ENCODE measurements around the gene NAIF1.

The NAIF1 gene

DNA sequence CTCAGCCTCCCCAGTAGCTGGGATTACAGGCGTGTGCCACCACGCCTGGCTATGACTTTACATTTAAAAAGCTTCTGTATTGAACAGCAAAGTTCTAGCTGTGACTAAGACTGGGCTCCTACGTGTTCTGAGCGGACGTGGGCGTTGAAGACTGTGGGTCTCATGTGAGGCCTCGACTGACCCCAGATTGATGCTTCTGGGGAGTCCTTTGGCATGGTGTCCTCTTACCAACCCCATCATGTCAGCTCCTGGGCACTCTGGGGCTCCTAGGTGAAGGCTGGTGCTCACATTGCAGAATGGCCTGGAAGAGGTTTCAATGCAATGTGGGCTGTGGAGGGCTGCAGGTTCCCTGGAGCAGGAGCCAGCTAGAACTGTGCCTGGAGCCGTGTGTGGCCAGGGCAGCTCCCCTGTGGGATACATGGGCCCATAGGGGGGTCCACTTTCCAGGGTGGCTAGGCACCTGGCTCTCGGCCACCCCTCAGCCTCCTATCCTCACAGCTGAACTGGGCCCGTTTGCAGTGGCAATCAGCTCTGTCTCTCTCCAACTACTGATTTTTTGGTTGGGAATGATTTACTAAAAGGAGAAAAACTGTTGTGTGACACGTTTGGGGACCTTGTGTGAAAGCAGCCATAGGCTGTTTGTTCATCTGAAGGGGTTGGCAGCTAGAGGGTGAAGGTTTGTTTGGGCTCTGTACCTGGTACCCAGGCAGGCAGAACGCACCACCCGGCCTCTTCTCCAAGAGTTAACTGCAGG lies 30.6 kb upstream of the NAIF1 start:
- Mint-ChIP-seq H3K27me3 (no peaks in the 10 kb centered on the region), H3K9me3 (no peaks in the 10 kb centered on the region), H3K27ac (no peak overlapping the region), H3K4me1 (peaks cover 73% of the 10 kb centered on the region), H3K36me3 (peaks cover 33% of the 10 kb centered on the region), H3K4me3 (no peak overlapping the region)
- DNase-seq = no peak
- CTCF ChIA-PET = interaction anchor here (1.0 to 4.5 kb wide), 4 partner anchors 20 to 63 kb away, joined by 3 to 14 read pairs (median 4); no protein-coding TSS in a partner anchor

DNA sequence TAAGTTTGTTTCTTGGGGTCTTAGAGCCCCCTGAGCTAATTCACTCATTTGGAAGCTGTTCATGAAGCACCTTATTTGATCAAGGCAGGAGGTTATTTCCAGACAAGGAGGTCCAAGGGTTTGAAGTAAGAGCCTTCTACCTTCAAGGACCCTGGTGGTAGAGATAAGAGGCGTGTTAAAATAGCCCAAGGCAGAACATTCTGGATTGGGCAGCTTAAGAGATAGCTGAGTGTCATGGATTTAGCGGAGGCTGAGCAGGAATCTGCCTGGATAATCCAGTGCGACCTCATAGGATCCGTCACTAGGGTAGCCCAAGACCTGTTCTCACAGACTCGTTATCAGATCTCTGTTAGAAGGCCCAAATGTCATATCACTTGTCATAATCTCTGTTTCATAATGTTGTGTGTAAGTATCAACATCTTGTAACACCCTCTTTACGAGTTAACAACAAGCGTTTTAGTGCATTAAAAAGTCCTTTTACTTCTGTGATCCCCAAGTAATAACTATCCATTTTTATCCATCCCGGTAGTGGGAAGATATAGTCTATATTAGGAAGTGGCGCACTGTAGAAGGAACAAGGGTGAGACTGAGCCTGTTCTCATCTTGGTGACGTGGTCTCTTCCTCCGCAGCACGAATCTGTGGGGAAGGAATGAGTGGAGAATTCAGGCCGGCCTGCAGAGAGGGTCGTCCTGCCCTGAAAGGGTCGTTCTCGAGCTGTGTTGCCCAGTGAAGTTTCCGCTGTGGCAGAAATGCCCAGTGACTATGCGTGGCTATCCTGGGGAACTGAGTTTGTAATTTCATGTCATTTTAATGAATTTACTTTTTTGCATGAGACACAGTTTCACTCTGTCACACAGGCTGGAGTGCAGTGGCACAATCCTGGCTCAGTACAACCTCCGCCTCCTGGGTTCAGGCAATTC lies 29.8 kb upstream of the NAIF1 start:
- DNase-seq = no peak
- no peak overlapping the region for H3K4me3 Mint-ChIP-seq
- no peaks in the 10 kb centered on the region for H3K9me3 Mint-ChIP-seq
- H3K27me3 Mint-ChIP-seq = no peaks in the 10 kb centered on the region
- peak overlapping the region; percentile 47 for H3K27ac Mint-ChIP-seq
- CTCF ChIA-PET = interaction anchor here (4.5 kb wide), 1 partner anchor 21 kb away, joined by 14 read pairs; no protein-coding TSS in a partner anchor
- peaks cover 26% of the 10 kb centered on the region for H3K36me3 Mint-ChIP-seq
- peaks cover 73% of the 10 kb centered on the region for H3K4me1 Mint-ChIP-seq

DNA sequence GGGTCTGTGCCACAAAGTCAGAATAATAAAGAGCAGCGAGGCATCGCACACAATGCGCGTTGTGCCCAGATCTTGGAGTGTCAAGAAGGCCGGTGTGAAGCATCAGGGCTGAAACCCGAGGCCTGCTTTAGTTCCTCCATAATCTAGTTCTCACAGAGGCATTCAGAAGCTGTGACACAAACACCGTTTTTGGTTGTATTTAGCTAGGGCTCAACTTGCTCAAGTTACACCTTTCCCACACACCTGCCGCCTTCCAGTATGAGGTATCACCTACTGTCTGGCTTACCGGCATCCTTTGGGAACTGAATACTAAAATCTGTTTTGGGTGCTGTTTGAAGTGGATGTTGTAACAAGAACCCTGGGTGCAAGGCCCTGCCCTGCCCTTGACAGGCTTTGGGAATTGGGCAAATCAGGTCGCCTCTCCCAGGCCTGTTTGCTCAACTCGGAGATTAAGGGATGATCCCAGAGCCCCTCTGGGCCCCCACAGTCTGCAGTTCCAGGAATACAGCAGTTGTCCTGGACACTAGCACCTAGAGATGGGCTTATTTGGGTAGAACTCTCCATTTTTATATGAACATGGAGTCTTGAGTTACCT lies 27.9 kb upstream of the NAIF1 start:
- DNase-seq = no peak
- Mint-ChIP-seq H3K9me3 (no peaks in the 10 kb centered on the region), H3K36me3 (peaks cover 23% of the 10 kb centered on the region), H3K4me3 (no peak overlapping the region), H3K4me1 (peaks cover 72% of the 10 kb centered on the region), H3K27me3 (no peaks in the 10 kb centered on the region), H3K27ac (peak overlapping the region; percentile 91)
- CTCF ChIA-PET = interaction anchor here (1.1 to 2.2 kb wide), 4 partner anchors 8 to 152 kb away, joined by 4 to 11 read pairs (median 7); no protein-coding TSS in a partner anchor

DNA sequence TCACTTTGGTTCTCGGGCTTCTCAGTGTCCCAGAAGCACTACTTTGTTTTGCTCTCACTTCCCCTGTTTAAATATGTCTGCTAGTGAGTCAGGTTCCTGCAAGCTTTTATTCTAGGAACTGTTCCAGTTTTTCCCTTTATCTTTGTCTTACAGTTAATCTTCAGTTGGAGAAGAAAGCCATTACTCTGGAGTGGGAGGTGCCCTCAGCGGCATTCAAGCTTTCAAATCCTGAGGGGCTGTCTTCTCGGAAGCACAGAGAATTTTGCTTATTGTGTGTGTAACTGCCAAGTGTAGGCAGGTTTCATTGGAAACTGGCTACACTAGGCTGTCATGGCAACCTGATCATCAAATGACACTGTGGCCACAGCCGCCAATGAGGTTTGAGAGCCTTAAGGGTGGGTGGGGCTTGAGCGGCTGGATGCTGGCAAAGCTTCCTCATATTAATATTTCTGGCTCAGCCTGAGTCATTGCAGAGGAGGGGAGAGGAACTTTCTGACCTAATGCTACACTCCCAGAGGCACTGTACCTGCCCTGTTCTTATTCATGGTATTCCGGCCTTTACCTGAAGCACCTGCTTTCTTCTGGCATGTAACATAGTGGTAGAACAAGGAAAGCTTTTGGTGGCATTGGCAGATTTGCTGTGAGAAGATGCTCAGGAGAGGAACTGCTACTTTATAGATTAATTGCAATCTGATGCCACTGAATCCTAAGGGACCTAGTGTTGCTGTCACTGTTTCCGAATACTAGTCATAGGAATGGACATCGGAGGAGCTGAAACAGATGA lies 27.2 kb upstream of the NAIF1 start:
- Mint-ChIP-seq H3K36me3 (peaks cover 26% of the 10 kb centered on the region), H3K4me1 (peaks cover 68% of the 10 kb centered on the region), H3K27ac (peak overlapping the region; percentile 91), H3K27me3 (no peaks in the 10 kb centered on the region), H3K4me3 (peak overlapping the region; percentile 34), H3K9me3 (no peaks in the 10 kb centered on the region)
- CTCF ChIA-PET = interaction anchor here (1.1 to 2.3 kb wide), 6 partner anchors 8 to 152 kb away, joined by 3 to 11 read pairs (median 7); no protein-coding TSS in a partner anchor
- DNase-seq = peak; percentile 86

DNA sequence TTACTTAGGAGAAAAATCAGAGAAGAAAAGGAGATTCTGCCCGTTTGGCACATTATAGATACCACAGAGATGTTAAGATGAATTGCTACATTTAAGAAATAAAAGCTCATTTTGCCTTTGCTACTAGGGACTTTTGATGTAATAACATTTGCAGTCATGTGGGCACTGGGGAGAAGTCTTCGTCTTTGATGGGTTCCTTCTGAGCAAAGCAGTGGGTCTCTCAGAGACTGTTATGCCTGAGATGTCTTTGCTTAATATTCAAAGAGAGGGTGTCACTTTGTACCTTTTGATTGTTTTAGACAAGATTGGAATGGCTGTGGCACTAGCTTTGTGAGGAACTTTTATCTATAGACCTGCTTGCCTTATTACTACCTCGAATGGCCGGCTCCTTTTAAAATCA lies 25.9 kb upstream of the NAIF1 start:
- H3K36me3 Mint-ChIP-seq = peaks cover 26% of the 10 kb centered on the region
- H3K4me3 Mint-ChIP-seq = no peak overlapping the region
- H3K27me3 Mint-ChIP-seq = no peaks in the 10 kb centered on the region
- no peak for DNase-seq
- CTCF ChIA-PET = interaction anchor here (0.9 to 2.3 kb wide), 8 partner anchors 8 to 149 kb away, joined by 3 to 11 read pairs (median 8); partner anchors contain the start of genes NAIF1 and SLC25A25
- no peaks in the 10 kb centered on the region for H3K9me3 Mint-ChIP-seq
- peak overlapping the region; percentile 91 for H3K27ac Mint-ChIP-seq
- peaks cover 63% of the 10 kb centered on the region for H3K4me1 Mint-ChIP-seq

DNA sequence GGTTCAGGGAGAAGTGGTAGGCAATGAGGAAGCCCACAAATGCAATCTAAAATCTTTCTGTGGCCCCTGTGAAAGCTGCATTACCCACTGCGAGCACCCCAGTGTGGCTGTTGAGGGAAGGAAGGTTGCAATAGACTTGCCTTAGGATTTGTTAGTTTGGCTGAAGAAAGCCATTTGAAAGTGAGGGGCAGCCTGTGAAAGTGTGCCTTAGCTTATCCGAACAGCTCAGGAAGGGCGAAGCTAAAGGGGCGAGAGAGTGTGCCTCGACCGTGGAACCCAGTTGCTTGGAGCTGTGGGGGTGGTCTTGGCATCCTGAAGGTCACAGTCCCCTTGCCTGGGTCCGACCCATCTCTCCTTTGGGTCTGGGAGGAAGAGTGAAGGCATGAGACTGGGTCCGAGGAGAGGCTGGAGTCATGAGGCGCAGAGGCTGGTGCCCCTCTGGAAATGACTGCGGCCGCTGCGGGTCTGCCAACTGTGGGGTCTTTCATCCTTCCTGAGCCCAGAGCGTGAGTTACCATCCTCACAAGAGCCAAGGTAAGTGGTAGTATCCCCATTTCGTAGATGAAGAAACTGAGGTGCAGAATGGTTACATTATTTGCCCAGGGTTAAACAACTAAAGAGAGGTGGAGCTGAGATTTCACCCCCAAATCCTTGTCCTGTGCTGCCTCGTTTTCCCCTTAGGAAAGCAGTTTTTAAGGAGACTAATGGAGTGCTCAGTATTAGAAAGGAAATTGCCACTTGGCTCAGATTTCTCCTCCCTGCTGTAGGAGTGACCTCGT lies 25.3 kb upstream of the NAIF1 start:
- H3K27ac Mint-ChIP-seq = peak overlapping the region; percentile 91
- H3K4me1 Mint-ChIP-seq = peaks cover 68% of the 10 kb centered on the region
- H3K4me3 Mint-ChIP-seq = no peak overlapping the region
- no peak for DNase-seq
- CTCF ChIA-PET = interaction anchor here (0.9 to 2.3 kb wide), 7 partner anchors 8 to 148 kb away, joined by 3 to 11 read pairs (median 6); partner anchors contain the start of genes NAIF1 and SLC25A25
- H3K36me3 Mint-ChIP-seq = peaks cover 31% of the 10 kb centered on the region
- H3K9me3 Mint-ChIP-seq = no peaks in the 10 kb centered on the region
- H3K27me3 Mint-ChIP-seq = no peaks in the 10 kb centered on the region

DNA sequence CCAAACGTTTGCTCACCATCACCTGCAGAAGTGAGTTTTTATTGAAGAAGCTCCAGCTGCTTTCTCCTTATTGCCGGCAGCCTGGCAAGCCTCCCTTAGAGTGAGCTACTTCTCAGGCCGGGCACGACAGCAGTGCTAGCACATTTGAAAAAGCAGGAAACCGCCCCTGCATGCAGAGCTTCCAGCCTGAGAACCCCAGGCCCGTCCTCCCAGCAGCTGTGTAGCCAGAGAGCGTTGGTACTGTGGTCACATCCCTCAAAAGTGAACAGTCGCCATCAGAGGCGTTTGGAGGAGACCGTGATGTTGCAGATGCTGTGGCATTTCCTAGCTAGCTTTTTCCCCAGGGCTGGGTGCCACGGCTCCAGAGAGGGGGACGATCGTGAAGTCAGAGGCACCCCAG lies 24.5 kb upstream of the NAIF1 start:
- Mint-ChIP-seq H3K36me3 (peaks cover 28% of the 10 kb centered on the region), H3K4me3 (peak overlapping the region; percentile 18), H3K9me3 (no peaks in the 10 kb centered on the region), H3K27me3 (no peaks in the 10 kb centered on the region), H3K4me1 (peaks cover 65% of the 10 kb centered on the region), H3K27ac (peak overlapping the region; percentile 81)
- CTCF ChIA-PET = interaction anchor here (0.6 to 2.0 kb wide), 5 partner anchors 11 to 147 kb away, joined by 3 to 11 read pairs (median 4); no protein-coding TSS in a partner anchor
- no peak for DNase-seq

DNA sequence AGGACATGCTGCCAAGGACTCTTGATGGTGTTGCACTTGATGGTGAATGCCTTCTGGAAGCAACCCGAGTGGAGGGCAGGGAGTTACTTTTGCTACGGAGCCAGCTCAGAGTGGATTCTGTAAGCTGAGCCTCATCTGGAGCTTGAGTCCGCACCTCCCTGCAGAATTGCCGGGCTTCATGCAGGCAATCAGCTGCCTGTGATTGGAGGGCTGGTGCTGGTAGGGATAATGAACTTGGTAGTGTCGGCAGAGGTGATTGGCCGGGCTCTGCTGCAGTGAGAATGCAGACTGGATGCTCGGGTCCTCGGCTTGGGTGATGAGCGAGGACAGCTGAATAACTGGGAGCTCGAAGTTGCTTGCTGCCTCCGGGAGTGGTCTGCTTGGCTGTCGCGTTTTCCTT lies 24.0 kb upstream of the NAIF1 start:
- Mint-ChIP-seq H3K4me3 (no peak overlapping the region), H3K27me3 (no peaks in the 10 kb centered on the region), H3K9me3 (no peaks in the 10 kb centered on the region), H3K4me1 (peaks cover 65% of the 10 kb centered on the region), H3K36me3 (peaks cover 28% of the 10 kb centered on the region), H3K27ac (peak overlapping the region; percentile 52)
- DNase-seq = no peak
- CTCF ChIA-PET = interaction anchor here (0.6 to 2.0 kb wide), 3 partner anchors 11 to 147 kb away, joined by 3 to 6 read pairs (median 4); no protein-coding TSS in a partner anchor

DNA sequence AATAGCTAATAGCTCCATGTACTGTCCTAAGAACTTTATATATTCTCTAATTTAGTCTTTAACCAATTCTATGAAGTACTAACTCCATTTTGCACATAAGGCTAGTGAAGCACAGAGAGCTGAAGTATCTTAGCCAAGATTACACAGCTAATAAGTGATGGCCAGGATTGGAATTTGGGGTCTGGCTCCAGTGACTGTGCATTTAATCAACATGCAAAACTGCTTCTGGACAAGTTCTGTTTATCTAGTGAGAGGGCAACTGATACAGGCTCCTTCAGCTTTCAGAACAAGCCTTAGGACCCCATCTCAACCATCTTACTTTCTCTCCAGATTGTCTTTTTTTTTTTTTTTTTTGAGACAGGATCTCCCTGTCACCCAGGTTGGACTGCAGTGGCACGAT lies 22.2 kb upstream of the NAIF1 start:
- no peak for DNase-seq

DNA sequence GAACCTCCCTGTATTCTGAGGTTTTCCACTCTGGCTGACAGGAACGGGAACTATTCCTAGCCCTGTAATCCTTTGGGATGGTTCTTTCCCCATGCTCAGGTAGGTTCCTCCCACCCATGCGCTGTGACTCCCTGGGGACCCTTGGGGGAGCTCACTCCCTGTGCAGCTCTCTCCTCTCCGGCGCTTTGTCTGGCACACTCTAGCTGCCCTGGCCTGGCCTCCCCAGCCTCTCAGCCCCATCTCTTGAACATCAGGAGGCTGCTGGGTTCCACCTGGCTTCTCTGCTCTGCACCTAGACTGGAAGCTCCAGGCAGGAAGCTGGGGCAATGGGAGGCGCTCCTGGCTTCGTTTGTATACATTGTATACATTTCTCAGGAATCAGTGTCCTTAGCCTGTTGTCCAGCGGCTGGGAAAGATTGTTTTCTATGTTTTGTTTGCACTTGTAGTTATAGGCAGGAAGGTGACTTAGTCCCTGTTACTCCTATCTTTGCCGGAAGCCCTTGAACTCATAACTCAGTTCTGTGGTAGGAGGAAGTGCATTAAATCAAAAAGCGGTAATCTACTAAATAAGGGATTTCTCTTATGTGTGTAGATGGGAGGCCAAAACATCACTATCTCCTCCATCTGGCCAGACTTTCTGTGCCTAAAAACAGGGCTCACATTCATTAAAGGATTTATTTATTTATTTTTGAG lies 21.3 kb upstream of the NAIF1 start:
- no peaks in the 10 kb centered on the region for H3K9me3 Mint-ChIP-seq
- peaks cover 34% of the 10 kb centered on the region for H3K36me3 Mint-ChIP-seq
- H3K4me3 Mint-ChIP-seq = no peak overlapping the region
- CTCF ChIA-PET = interaction anchor here (1.2 to 1.6 kb wide), 2 partner anchors 10 to 15 kb away, joined by 4 to 5 read pairs; no protein-coding TSS in a partner anchor
- peaks cover 55% of the 10 kb centered on the region for H3K4me1 Mint-ChIP-seq
- no peak for DNase-seq
- no peaks in the 10 kb centered on the region for H3K27me3 Mint-ChIP-seq
- H3K27ac Mint-ChIP-seq = peak overlapping the region; percentile 78

More for the DNA sequence above, 22.2 kb upstream of the NAIF1 start:
- peaks cover 34% of the 10 kb centered on the region for H3K36me3 Mint-ChIP-seq
- CTCF ChIA-PET = interaction anchor here (0.6 to 1.6 kb wide), 2 partner anchors 10 to 14 kb away, joined by 4 to 5 read pairs; no protein-coding TSS in a partner anchor
- H3K4me3 Mint-ChIP-seq = no peak overlapping the region
- H3K27ac Mint-ChIP-seq = no peak overlapping the region
- no peaks in the 10 kb centered on the region for H3K27me3 Mint-ChIP-seq
- H3K9me3 Mint-ChIP-seq = no peaks in the 10 kb centered on the region
- peaks cover 59% of the 10 kb centered on the region for H3K4me1 Mint-ChIP-seq

DNA sequence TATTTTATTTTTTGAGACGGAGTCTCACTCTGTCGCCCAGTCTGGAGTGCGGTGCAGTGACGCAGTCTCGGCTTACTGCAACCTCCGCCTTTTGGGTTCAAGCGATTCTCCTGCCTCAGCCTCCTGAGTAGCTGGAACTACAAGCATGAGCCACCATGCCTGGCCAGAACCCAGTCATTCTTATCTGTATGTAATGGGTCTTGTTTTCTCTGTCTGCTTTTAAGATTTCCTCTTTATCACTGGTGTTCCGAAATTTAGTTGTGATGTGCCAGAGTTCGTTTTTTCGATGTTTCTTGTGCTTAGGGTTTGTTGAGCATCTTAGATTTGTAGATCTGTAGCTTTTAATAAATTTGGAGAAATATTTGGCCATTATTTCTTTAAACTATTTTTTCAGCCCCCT lies 20.1 kb upstream of the NAIF1 start:
- H3K4me3 Mint-ChIP-seq = no peak overlapping the region
- no peak overlapping the region for H3K27ac Mint-ChIP-seq
- no peaks in the 10 kb centered on the region for H3K9me3 Mint-ChIP-seq
- DNase-seq = no peak
- peaks cover 35% of the 10 kb centered on the region for H3K36me3 Mint-ChIP-seq
- H3K4me1 Mint-ChIP-seq = peaks cover 45% of the 10 kb centered on the region
- CTCF ChIA-PET = interaction anchor here (1.1 to 1.9 kb wide), 3 partner anchors 9 to 30 kb away, joined by 3 to 6 read pairs (median 4); no protein-coding TSS in a partner anchor
- H3K27me3 Mint-ChIP-seq = no peaks in the 10 kb centered on the region

DNA sequence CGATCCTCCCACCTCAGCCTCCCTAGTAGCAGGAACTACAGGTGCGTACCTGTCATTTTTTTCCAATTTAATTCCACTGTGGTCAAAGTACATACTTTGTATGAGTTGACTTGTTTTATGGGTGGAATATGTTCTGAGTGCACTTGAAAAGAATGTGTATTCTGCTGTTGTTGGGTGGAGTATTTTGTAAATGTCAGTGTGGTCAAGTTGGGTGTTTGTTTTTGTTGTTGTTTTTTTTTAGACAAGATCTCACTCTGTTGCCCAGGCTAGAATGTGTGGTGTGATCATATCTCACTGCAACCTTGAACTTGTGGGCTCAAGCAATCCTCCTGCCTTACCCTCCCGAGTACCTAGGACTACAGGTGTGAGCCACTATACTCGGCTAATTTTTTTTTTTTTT lies 18.8 kb upstream of the NAIF1 start:
- H3K4me3 Mint-ChIP-seq = no peak overlapping the region
- peaks cover 32% of the 10 kb centered on the region for H3K36me3 Mint-ChIP-seq
- H3K4me1 Mint-ChIP-seq = peaks cover 38% of the 10 kb centered on the region
- H3K27ac Mint-ChIP-seq = peak overlapping the region; percentile 64
- H3K27me3 Mint-ChIP-seq = no peaks in the 10 kb centered on the region
- H3K9me3 Mint-ChIP-seq = no peaks in the 10 kb centered on the region
- no peak for DNase-seq
- CTCF ChIA-PET = interaction anchor here (1.9 kb wide), 1 partner anchor 32 kb away, joined by 6 read pairs; no protein-coding TSS in a partner anchor
